ENCODE results near the gene CREBRF. TPM values are rescaled to one million over a fixed set of nuclear protein-coding genes. Genes with fewer than 3 reads are reported as not detected.

CREBRF gene
- total and polyA plus RNA-seq, 2 of the 4 experiments (the other 2 are of a cell fraction): 3.2 to 16.1 TPM

DNA sequence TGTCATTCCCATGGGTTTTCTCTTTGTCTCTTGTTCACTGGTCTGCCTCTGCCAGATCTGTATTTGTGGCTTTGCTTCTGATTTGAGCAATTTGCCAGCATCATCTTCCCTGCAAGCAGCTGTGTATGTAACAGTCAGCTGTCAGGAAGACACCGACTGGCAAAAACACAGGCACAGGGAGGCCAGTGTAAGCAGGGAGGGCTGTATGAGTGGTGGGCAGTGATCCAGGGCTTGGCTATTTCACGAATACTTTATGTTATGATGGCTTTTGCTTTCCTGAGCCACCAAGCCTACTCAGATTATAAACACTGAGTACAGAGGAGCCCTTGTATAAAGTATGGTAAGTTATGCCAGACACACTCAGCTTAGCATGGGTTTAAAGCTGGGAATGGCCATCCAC lies 99.8 kb downstream of the CREBRF start:
- intact Hi-C loops (cut with micrococcal nuclease): no loop called here
- POLR2A ChIA-PET (ENCODE audit: unreplicated experiment): no interaction called here

More for the DNA sequence above, 99.8 kb downstream of the CREBRF start:
- H2BK20ac ChIP-seq (ENCODE audit: low read depth, low read length): no peak overlapping the region
- H3K4me2 ChIP-seq (ENCODE audit: low read depth, low read length): no peak overlapping the region
- no peaks in the 10 kb centered on the region for H4K20me1 ChIP-seq (ENCODE audit: insufficient read depth, low read length)
- H3K79me1 ChIP-seq (ENCODE audit: low read depth in 1 of 2, low read length in 2 of 2): 0 out of 4 replicates have a peak, but pooled peaks cover 0 to 3% of the 10 kb centered on the region in 2 experiments
- no peak overlapping the region for H2AFZ ChIP-seq (replicated peaks; ENCODE audit: low read length, poor library complexity)
- CTCF ChIA-PET: no interaction called here
- H2BK5ac ChIP-seq (ENCODE audit: low read depth, low read length, poor library complexity, severe bottlenecking): no peak overlapping the region
- H4K8ac ChIP-seq (ENCODE audit: low read depth in 2 of 2, low read length in 2 of 2): no peak overlapping the region
- H3K36me3 ChIP-seq (ENCODE audit: control insufficient read depth, insufficient read depth, low read length): peaks cover 35% of the 10 kb centered on the region
- TF ChIP-seq POLR2A (IDR thresholded peaks at IDR 0.05; ENCODE audit: low read depth, low read length) (no peak), RFX5 (IDR thresholded peaks at IDR 0.05; ENCODE audit: low read depth, low read length) (no peak), CHD1 (IDR thresholded peaks at IDR 0.05; ENCODE audit: low read depth, low read length) (no peak), MAFK (IDR thresholded peaks at IDR 0.05; ENCODE audit: low read depth, low read length) (no peak), NFE2L2 (IDR thresholded peaks at IDR 0.05; ENCODE audit: low read depth, low read length) (no peak), CEBPB (IDR thresholded peaks at IDR 0.05; ENCODE audit: low read depth, low read length) (no peak), SMC3 (IDR thresholded peaks at IDR 0.05; ENCODE audit: low read depth, low read length) (no peak), FOS (IDR thresholded peaks at IDR 0.05; ENCODE audit: low read depth, low read length) (no peak), RAD21 (IDR thresholded peaks at IDR 0.05; ENCODE audit: low read length) (no peak)
- TF ChIP-seq, protein P1, sequence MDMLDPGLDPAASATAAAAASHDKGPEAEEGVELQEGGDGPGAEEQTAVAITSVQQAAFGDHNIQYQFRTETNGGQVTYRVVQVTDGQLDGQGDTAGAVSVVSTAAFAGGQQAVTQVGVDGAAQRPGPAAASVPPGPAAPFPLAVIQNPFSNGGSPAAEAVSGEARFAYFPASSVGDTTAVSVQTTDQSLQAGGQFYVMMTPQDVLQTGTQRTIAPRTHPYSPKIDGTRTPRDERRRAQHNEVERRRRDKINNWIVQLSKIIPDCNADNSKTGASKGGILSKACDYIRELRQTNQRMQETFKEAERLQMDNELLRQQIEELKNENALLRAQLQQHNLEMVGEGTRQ (IDR thresholded peaks at IDR 0.05; ENCODE audit: low read depth, low read length): no peak
- TF ChIP-seq, protein P2, sequence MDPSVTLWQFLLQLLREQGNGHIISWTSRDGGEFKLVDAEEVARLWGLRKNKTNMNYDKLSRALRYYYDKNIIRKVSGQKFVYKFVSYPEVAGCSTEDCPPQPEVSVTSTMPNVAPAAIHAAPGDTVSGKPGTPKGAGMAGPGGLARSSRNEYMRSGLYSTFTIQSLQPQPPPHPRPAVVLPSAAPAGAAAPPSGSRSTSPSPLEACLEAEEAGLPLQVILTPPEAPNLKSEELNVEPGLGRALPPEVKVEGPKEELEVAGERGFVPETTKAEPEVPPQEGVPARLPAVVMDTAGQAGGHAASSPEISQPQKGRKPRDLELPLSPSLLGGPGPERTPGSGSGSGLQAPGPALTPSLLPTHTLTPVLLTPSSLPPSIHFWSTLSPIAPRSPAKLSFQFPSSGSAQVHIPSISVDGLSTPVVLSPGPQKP (IDR thresholded peaks at IDR 0.05; ENCODE audit: borderline replicate concordance, low read depth, low read length): no peak
- H2AK5ac ChIP-seq (ENCODE audit: low read depth, low read length): no peak overlapping the region
- no peaks in the 10 kb centered on the region; the same call in 1 of the 2 replicates for H3K4me1 ChIP-seq (ENCODE audit: control insufficient read depth, insufficient read depth, low read length)
- H3K9me3 ChIP-seq (ENCODE audit: control insufficient read depth, insufficient read depth, low read length): no peaks in the 10 kb centered on the region
- WGBS, 2 experiments (ENCODE audit: extremely low coverage in 2 of 2, insufficient read length in 1 of 2): no CpG with 5 or more reads among the region's 2 CpGs
- no peak overlapping the region for H2BK120ac ChIP-seq (ENCODE audit: low read depth, low read length)
- no peak overlapping the region for H3K18ac ChIP-seq (ENCODE audit: low read depth, low read length)
- dilution Hi-C loops (cut with HindIII; ENCODE audit: low sequenced_read_pairs, unreplicated experiment) (no loop called here), in situ Hi-C loops (cut with MboI; ENCODE audit: low sequenced_read_pairs) (loop anchor here (25.0 kb wide), 2 partner anchors 431 to 1156 kb away; no protein-coding TSS in a partner anchor)
- H3K4me3 ChIP-seq (ENCODE audit: insufficient read depth, low read depth, low read length): no peak overlapping the region
- H3K27ac ChIP-seq (ENCODE audit: insufficient read depth, low read length): no peak overlapping the region
- no peak overlapping the region for H3K56ac ChIP-seq (ENCODE audit: extremely low read depth, insufficient read depth, low read length)
- H3K9me1 ChIP-seq (ENCODE audit: insufficient read depth, low read length): no peaks in the 10 kb centered on the region
- H4K5ac ChIP-seq (ENCODE audit: low read depth, low read length): no peak overlapping the region
- H3K23ac ChIP-seq (ENCODE audit: low read depth, low read length): no peak overlapping the region
- DNase-seq (peak; percentile 49), ATAC-seq (ENCODE audit: low read depth) (peak; percentile 83)
- no peak overlapping the region for H3K9ac ChIP-seq (ENCODE audit: low read depth, low read length)
- BruUV-seq (replicated peaks): no TSS peak
- H4K91ac ChIP-seq (ENCODE audit: insufficient read depth, low read depth, low read length): no peak overlapping the region
- no peak overlapping the region for H2AK9ac ChIP-seq (replicated peaks; ENCODE audit: low read depth, low read length, poor library complexity)
- no peak overlapping the region for H3K14ac ChIP-seq (replicated peaks; ENCODE audit: low read depth, low read length)
- H3K4ac ChIP-seq (ENCODE audit: low read depth, low read length): no peak overlapping the region
- H2BK15ac ChIP-seq (ENCODE audit: low read depth, low read length): no peak overlapping the region
- no peaks in the 10 kb centered on the region for H3K27me3 ChIP-seq (ENCODE audit: control insufficient read depth, insufficient read depth, low read length)

Measured in IMR-90 (cell line).